ENCODE measurements around the gene SRBD1.

Gene SRBD1

DNA sequence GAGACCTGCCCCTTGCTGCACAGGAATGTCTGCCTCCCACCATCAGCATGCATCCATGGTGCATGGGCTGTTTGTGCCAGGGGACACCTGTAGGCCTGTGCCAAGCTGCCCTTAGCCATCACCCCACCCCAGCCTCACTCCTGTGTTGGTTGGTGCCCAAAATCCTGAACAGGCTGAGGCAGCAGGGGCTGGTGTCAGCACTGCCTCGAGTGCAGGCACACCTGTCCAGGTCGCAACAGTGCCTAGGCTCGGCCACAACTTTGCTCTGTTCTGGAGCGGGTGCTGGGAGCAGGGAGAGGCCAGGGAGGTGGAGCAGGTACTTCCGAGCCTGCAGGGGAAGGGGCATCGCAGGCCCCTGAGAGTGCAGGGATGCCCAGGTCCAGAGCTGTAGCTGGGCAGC lies 69.1 kb downstream of the SRBD1 start:
- no peak for DNase-seq

- no peak for DNase-seq
Observed at GRCh38 chr2:45541450-45541849, 69.6 kb downstream of the SRBD1 start.

- no peak for DNase-seq
Observed at GRCh38 chr2:45540942-45541341, 70.1 kb downstream of the SRBD1 start.

GRCh38 chr2:45533771-45534170 lies 77.3 kb downstream of the SRBD1 start:
- DNase-seq, result no peak

DNA sequence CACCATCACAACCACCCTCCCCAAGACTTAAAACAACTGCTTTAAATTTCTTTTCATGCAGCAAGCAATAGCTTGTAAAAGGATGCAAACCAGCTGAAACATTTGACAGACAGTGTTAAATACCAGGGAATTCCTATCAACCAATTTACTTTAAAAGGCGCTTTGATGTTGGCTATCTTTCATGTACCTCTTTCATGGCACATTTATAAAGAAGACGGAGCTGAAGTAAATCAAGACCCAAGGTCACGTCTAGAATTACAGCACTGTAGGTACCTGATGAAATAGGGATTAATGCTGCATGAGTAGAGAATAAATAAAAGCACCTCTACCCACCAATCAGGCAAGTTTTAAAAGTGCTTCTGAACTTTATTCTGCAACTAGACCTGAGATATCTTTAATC lies 78.9 kb downstream of the SRBD1 start:
- DNase-seq, result no peak

DNA sequence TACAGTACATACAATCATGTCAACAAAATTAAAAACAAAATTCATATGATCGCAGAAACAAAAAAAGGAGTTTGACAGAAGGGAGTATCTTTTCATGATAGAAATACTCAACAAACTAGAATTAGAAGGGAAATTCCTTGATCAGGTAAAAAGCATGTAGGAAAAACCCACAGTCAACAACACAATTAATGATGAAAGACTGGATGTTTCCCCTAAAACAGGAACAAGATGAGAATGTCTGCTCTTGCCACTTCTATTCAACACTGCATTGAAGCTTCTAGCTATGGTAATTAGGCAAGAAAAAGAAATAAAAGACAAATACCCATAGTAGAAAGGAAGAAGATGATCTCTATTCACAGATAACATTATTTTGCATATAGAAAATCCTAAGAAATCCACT lies 87.1 kb downstream of the SRBD1 start:
- no peak for DNase-seq

- DNase-seq, result no peak
Observed at GRCh38 chr2:45518546-45518945, 92.5 kb downstream of the SRBD1 start.

DNA sequence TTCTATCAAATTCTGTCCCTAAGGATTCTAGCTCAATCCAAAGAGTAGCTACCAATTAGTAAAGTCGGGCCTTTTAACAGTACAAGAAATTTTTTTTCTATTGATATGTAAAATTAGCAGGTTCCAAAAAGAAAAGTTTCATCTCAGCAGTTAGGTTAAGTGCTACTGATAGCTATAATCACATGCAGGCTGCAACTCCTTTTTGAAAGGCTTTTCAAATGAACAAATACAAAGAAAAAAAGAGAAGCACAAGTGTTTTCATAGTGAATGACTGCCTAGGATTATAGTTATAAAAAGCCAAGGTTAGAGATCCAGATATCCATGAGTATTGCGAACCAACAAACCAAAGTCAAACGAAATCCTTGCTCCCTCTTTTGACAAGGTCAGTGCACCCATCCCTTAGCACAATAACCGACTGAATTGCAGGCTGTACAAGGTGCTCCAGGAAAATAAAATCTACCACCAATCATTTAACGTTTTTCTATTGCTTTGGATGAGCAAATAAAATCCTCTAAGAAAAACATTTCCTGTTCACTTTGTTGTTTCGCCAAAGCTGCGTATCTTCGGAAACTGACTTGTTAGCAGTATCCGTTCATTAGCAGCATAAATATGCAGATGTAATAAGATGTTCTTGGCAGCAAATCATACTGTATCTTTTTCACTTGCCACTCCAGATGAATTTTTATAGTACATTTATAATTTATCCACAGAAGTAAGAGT lies 100.2 kb downstream of the SRBD1 start:
- DNase-seq, result no peak

DNA sequence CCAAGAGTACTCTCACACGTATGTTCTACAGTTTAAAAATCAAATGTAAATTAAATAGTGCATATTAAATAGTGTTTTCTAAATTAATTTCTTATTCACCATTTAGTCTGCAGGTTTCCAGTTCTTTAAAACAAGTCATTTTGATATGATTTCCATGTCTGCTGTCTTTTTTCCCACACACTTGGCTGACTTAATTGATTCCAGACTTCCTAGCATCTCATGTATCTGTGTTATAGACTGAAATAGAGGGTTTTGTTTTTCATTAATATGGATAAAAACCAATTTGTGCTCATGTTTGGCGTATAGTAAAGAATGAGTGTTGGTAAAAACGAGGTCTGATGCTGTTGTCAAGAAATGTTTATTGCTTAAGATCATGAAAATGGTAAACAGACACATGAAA lies 104.3 kb downstream of the SRBD1 start:
- DNase-seq, result no peak

- DNase-seq, result no peak
Observed at GRCh38 chr2:45505138-45505537, 105.9 kb downstream of the SRBD1 start.

DNA sequence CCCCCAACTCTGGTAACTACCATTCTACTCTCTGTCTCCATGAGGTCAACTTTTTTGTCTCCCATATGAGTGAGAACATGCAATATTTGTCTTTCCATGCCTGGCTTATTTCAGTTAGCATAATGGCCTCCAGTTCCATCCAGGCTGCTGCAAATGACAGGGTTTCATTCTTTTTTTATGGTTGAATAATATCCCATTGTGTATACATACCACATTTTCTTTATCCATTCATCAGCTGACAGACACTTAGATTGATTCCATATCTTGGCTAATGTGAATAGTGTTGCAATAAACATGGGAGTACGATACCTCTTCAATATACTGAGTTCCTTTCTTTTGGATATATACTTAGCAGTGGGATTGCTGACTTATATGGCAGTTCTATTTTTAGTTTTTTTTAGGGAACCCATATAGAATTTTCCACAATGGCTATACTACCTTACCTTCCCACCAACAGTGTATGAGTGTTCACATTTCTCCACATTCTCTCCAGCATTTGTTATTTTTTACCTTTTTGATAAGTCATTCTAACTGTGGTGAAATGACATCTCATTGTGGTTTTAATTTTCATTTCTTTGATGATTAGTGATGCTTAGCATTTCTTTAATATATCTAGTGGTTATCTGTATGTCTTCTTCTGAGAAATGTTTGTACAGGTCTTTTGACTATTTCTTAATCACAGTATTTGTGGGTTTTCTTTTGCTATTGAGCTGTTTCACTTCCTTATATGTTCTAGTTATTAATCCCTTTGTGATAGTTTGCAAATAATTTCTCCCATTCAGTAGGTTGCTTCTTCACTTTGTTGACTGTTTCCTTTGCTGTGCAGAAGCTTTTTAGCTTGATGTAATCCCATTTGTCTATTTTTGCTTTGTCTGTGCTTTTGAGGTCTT lies 112.2 kb downstream of the SRBD1 start:
- DNase-seq, result no peak

- DNase-seq, result no peak
Observed at GRCh38 chr2:45497355-45497754, 113.7 kb downstream of the SRBD1 start.

- DNase-seq, result no peak
Observed at GRCh38 chr2:45496869-45497268, 114.2 kb downstream of the SRBD1 start.

- DNase-seq, result no peak
Observed at GRCh38 chr2:45494978-45495293, 116.1 kb downstream of the SRBD1 start.

- peak; percentile 71 for DNase-seq
Observed at GRCh38 chr2:45494275-45494977, 116.6 kb downstream of the SRBD1 start.

GRCh38 chr2:45484965-45485364 lies 126.1 kb downstream of the SRBD1 start:
- no peak for DNase-seq

DNA sequence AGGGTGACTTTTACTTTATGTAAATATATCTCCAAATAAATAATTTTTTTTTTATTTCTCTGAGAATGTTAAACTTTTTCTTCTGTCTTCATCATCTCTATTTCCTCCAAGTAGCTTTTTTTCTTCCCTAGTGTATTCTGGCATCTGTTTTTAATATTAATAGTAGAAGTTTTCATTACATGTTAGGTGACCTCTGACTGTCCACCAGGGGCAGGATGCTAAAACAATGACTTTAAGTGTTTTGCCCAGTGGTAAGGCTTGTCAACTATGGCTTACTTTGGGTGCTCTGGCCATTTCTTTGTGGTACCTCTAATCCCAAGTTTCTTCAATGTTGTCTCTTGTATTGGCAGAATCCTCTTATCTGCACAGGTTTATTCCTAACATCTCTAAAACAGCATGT lies 127.1 kb downstream of the SRBD1 start:
- peak; percentile 26 for DNase-seq

GRCh38 chr2:45477546-45477945 lies 133.5 kb downstream of the SRBD1 start:
- no peak for DNase-seq

GRCh38 chr2:45470531-45470930 lies 140.5 kb downstream of the SRBD1 start:
- peak; percentile 12 for DNase-seq

- DNase-seq, result no peak
Observed at GRCh38 chr2:45469314-45470099, 141.6 kb downstream of the SRBD1 start.

GRCh38 chr2:45468279-45468678 lies 142.8 kb downstream of the SRBD1 start:
- DNase-seq, result no peak

GRCh38 chr2:45466053-45466452 lies 145.0 kb downstream of the SRBD1 start:
- no peak for DNase-seq

- no peak for DNase-seq
Observed at GRCh38 chr2:45460825-45461224, 150.2 kb downstream of the SRBD1 start.
